ENCODE data around the gene IDI2.

DNA sequence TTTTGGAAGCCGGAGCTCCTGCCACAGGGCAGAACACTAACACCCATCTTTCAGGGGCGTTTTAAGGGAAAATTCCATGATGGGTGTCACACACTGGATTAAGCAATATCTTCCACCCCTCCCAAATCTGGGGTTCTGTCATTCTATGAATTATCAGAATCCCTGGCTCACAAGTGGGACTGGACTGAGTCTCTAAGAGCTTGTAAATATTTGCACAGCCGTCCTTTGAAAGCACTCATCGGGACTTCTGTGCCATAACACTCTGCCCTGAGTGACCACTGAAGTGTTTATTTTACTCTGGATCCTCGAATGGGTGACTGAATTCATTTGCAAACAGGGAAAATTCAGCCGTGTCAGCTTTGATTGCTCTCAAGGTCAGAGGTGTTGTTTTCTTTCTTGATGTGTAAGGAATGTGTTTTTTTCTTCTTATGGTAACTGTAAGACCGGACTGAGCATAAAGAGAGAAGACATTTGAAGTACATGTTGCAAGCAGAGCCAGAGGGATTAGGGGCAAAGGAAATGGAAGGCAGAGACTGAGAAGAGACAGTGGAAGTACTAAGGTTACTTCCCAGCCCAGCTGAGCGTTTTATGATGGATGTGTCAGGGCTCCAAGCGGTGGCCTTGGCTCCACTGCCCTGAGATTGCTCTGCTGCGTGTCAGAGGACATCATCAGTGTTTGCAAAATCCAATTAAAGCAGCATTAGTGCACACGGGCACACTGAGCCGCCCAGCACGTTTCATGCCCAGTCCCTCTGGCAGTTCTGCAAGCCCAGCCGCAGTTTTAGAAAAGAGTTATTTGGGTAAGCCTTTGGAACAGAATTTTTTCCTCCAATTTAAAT lies 55.1 kb downstream of the IDI2 start:
- TF ChIP-seq, protein P1, sequence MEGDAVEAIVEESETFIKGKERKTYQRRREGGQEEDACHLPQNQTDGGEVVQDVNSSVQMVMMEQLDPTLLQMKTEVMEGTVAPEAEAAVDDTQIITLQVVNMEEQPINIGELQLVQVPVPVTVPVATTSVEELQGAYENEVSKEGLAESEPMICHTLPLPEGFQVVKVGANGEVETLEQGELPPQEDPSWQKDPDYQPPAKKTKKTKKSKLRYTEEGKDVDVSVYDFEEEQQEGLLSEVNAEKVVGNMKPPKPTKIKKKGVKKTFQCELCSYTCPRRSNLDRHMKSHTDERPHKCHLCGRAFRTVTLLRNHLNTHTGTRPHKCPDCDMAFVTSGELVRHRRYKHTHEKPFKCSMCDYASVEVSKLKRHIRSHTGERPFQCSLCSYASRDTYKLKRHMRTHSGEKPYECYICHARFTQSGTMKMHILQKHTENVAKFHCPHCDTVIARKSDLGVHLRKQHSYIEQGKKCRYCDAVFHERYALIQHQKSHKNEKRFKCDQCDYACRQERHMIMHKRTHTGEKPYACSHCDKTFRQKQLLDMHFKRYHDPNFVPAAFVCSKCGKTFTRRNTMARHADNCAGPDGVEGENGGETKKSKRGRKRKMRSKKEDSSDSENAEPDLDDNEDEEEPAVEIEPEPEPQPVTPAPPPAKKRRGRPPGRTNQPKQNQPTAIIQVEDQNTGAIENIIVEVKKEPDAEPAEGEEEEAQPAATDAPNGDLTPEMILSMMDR (IDR thresholded peaks at IDR 0.05 in 4 of 5, conservative IDR thresholded peaks at IDR 0.05 in 1 of 5) = no peak
- TF ChIP-seq POLR2A (IDR thresholded peaks at IDR 0.05) = no peak
